HG03342 (cell line): ENCODE measurements around the gene CASKIN1.
A peak's percentile ranks its signal among the peaks of the same experiment; 100 is the strongest.

Experiments
- ATAC-seq: cut with Tn5 transposase; IDR thresholded peaks from one replicate; pipeline ENCODE4 v1.9.1; 2021; ENCODE audit warnings: mild to moderate bottlenecking, moderate library complexity; ENCODE audit not compliant: unreplicated experiment

Gene CASKIN1

DNA sequence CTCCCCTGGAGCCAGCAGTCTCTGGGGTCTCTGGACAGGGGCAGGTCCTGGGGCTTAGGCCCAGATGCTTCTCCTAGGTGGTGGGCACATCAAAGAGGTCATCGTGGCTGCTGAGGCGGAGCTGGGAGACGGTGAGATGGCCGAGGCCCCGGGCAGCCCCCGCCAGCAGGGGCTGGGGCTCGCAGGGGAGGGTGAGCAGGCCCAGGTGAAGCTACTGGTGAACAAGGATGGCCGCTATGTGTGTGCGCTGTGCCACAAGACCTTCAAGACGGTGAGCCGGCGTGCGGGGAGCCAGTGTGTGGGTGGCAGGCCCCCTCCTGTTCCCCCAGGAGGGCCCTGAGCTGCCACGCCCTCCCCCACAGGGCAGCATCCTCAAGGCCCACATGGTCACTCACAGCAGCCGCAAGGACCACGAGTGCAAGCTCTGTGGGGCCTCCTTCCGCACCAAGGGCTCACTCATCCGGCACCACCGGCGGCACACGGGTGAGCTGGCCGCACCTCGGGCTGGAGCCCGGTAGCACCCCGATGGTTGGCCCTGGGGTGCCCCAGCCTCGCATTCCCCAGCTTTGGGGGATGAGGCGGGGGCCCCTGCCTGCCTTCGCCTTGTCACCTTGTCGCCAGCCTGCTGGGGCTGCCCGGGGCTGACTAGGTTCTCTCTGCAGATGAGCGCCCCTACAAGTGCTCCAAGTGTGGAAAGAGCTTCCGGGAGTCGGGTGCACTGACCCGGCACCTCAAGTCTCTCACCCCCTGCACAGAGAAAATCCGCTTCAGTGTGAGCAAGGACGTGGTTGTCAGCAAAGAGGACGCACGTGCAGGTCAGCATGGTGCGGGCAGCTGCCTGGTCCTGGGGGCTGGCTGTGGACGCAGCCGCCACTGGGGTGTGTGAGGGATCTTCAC is 35.9 kb upstream of the CASKIN1 start:
- no peak for ATAC-seq

DNA sequence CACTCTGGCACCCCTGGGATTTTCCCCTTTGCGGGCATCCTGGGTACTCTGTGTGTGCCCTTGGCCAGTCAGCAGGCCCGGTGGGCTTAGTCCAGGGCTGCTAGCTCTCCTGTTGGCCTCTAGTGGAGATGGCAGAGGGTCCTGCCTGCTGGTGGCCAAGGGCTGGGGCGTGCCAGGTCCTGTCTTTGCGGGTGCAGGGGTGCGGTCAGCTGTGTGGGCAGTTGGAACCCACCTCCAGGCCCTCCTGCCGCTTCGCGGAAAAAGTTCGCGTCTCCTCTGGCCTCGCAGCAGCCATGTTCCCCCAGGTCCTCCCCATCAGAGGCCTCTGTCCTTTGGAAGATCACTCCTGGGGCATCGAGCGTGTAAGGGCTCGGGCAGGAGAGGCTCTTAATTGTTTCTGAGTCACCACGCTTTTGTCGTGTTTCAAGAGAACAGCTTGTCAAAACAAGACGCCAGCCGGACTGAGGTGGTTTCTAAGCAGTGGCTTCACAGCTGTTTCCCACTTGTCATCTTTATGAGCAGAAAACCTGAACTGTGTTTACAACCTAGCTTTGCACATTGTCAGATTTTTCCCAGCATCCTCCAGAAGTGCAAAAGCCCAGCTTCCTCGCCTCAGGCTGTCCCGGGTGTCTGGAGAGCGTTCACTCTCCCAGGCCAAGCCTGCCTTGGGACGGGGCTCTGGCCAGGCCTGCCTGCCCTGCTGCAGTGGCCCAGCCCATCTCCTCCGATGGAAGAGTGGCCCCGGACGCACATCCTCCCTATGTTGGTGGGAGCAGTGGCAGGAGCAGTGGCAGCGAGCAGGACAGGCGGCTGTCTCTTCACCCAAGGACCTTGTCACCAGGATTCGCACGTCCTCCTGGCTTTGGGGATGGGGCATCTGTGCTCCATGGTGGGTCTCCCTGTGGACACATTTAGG is 34.9 kb upstream of the CASKIN1 start:
- ATAC-seq: no peak

- no peak for ATAC-seq
Measured at GRCh38 chr16:2230376-2230775, 34.0 kb upstream of the CASKIN1 start.

DNA sequence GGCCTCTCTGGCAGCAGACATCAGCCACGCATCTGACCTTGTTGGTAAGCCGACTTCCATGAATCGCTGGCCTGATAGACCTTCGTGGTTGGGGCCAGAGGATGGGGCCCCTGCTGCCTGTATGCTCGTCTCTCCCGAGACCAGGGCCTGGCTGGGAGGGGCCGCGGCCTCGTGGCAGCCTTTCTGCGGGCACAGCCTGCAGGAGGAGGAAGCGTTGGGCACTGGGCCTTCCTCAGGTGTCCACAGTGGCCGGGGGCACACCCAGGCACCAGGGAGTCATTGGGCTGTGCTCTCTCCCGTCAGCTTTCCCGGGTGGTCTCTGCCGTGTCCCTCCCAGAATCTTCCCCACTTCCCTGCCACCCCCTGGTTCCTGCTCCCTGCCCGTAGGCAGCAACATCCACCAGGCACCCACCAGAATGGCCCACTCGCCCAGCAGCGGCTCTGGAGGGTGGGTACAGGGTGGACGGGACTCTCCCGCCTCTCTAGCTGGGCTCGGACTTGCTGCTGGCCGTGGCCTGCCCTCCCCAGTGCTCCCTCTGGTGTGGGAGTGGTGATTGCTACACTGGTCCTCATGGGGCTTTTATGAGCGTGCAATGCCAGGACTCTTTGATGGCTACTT is 33.3 kb upstream of the CASKIN1 start:
- no peak for ATAC-seq

GRCh38 chr16:2229091-2229490 is 32.7 kb upstream of the CASKIN1 start:
- ATAC-seq: no peak

DNA sequence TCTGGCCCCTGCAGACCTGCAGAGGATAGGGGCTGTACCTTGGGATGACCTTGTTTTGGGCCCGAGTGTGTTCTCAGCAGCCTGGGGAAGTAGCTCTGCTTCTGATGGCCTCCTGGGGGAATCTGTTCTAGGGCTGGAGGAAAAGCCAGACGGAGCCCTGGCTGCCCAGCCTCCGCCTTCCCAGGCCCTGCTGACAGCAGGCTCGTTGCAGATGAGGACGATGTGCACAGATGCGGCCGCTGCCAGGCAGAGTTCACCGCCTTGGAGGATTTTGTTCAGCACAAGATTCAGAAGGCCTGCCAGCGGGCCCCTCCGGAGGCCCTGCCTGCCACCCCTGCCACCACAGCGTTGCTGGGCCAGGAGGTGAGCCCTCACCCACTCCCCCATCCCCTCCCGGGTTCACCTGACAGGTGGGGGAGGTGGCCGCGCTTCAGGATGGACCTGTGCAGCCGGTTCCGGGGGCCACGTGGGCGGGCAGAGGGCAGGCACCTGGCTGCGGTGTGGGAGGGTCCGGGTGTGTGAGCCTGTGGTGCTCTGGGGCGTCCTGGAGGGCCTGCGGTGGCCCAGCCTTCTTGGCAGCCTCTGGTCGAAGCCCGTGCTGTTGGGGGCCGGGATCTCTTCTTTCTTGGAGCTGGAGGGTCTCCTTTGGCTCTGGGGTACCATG is 31.9 kb upstream of the CASKIN1 start:
- no peak for ATAC-seq

- ATAC-seq: no peak
Measured at GRCh38 chr16:2226918-2227317, 30.5 kb upstream of the CASKIN1 start.

DNA sequence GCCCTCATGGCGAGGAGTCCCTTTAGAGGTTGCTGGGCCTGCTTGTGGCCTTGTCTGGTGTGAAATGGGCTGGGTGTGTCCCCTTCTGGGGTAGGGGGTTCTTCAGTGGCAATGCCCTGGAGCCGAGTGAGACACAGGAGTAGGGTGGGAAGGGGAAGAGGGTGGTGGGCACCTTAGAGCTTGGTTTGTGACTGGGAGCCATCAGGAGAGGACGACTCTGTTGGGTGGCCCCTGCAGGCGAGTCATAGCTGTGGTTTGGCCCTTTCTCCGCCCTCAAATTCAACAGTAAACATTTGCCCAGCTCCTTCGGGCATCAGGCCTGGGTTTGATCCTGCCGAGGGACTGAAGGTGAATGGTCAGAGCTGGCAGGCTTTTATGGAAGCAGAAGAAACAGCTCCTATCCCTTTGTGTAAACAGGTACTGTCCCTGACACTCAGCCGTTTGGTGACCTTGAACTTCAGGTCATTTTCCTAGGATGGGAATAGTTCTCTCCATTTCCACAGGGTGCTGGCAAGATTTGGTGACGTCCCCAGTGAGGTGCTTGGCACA is 29.9 kb upstream of the CASKIN1 start:
- ATAC-seq: no peak

GRCh38 chr16:2223942-2224486 is 27.6 kb upstream of the CASKIN1 start:
- peak; percentile 25 for ATAC-seq

DNA sequence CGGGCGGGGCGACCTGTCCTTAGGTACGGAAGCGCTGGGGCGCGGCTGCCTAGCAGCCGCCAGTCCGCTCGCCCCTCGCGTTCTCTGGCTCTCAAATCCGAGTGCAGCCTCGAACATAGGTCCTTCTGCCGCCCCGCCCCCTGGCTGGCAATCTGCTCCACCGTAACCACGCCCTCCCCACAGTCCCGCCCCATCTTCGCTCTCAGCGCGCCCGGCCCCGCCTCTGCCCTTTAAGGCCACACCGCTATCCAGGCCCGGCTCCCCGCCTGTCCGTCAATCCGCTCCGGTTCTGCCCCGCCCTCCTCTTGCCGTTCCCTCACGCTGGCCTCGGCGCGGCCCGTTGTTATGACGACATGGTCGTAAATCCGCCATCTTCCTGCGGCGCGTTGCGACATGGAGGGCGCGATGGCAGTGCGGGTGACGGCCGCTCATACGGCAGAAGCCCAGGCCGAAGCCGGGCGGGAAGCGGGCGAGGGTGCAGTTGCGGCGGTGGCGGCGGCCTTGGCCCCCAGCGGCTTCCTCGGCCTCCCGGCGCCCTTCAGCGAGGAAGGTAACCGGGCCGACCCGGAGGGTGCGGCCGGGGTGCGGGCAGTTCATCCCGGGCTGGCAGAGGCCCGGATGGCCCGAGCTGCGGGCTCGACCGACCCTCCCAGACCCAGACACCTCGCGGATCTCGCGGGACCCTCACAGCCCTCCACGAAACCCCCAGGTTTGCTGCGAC is 27.0 kb upstream of the CASKIN1 start, which contains the start of gene E4F1:
E4F1 (plus strand) TSS at position 371 of the 721 bp plus-strand sequence; CDS start at position 394, 23 bp downstream.
- peak; percentile 92 for ATAC-seq

- no peak for ATAC-seq
Measured at GRCh38 chr16:2216330-2216729, 19.9 kb upstream of the CASKIN1 start.

DNA sequence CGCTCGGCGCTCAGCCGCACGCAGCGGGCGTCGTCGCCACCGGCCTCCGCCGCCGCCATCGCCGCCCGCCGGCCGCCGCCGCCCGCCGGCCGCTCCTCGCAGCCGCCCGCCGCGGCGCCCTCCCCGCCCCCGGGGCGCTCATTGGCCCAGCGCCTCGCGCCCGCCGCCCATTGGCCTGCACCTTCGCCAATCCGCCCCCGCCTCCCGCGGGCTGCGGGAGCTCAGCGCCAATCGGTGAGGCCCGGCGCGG is 18.2 kb upstream of the CASKIN1 start, which contains the start of gene PGP:
PGP (minus strand) TSS at position 122 of the 250 bp plus-strand sequence; CDS start at position 59, 63 bp downstream.
- ATAC-seq: peak; percentile 84

DNA sequence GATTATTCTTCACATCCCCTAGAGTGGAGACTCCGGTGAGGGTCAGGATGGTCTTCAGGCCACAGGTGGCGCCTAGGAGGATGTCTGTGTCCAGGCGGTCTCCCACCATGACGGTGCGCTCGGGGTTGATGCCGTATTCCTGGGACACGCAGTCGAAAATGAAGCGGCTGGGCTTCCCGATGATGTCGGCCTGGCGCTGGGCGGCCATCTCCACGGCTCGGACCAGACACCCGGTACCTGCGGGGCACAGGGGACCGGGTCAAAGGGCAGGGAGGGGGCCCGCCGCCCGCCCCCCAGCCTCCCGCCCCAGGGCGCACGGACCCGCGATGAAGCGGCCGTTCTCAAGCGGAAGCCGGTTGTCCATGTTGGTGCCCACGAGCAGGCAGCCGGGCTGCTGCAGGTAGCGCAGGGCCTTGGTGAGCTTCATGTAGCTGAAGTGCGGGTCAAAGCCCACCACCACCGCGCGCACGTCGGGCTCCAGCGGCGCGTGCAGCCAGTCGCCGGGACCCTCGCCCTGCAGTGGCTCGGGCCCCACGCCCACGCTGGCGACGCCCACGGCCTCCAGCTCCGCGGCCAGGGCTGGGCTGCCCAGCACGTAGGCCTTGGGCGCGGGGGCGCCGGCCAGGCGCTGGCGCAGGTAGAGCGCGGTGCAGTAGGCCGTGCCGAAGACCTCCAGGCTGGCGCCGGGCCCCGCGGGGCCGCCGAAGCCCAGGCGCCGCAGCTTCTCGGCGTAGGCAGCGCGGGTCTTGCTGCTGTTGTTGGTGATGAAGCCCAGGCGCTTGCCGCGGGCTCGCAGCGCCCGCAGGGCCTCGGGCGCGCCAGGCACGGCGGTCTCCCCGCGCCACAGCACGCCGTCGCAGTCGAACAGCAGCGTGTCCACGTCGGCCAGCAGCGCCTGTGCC is 17.7 kb upstream of the CASKIN1 start:
- peak; percentile 3 for ATAC-seq

GRCh38 chr16:2212362-2213324 is 16.2 kb upstream of the CASKIN1 start:
- no peak for ATAC-seq

GRCh38 chr16:2211923-2212347 is 15.5 kb upstream of the CASKIN1 start:
- no peak for ATAC-seq

GRCh38 chr16:2210386-2211365 is 14.3 kb upstream of the CASKIN1 start, which contains the start of gene BRICD5:
BRICD5 (minus strand) TSS chr16:2210863; CDS start chr16:2210833, 30 bp downstream.
- no peak for ATAC-seq
